DND-41 (cell line): ENCODE data around the gene CYSRT1.
A peak's percentile ranks its signal among the peaks of the same experiment; 100 is the strongest.

Experiments used
- ATAC-seq: fragments of 200-7000 bp; cut with Tn5 transposase; 3 replicates; pipeline ENCODE4 v1.9.1; 2021; ENCODE audit warnings: low read depth; ENCODE audit not compliant: insufficient read depth
- DNase-seq: peaks from one replicate; pipeline ENCODE4 v3.0.0-alpha.2; 2020
- H2AFZ ChIP-seq: 2 replicates; pipeline ENCODE4 v1.6.0; 2012; ENCODE audit warnings: low read depth, low read length
- H3K27ac ChIP-seq: 2 replicates; pipeline ENCODE4 v1.5.1; 2012; ENCODE audit warnings: low read length, inconsistent platforms
- H3K27me3 ChIP-seq: fragments of 200-600 bp; sonication (generic); 2 replicates; pipeline ENCODE4 v1.6.0; 2012; ENCODE audit warnings: low read length, mild to moderate bottlenecking, inconsistent platforms; ENCODE audit not compliant: insufficient read depth, poor library complexity
- H3K36me3 ChIP-seq: 2 replicates; pipeline ENCODE4 v1.5.1; 2012; ENCODE audit warnings: low read length, inconsistent platforms; ENCODE audit not compliant: insufficient read depth
- H3K4me1 ChIP-seq: 2 replicates; pipeline ENCODE4 v1.5.1; 2012; ENCODE audit warnings: mild to moderate bottlenecking, low read length; ENCODE audit not compliant: insufficient read depth
- H3K4me2 ChIP-seq: 2 replicates; pipeline ENCODE4 v1.6.0; 2012; ENCODE audit warnings: mild to moderate bottlenecking, moderate library complexity, low read length, inconsistent platforms; ENCODE audit not compliant: insufficient read depth
- H3K4me3 ChIP-seq, 2 experiments: fragments of 200-600 bp in 1 of 2; shearing (Covaris generic) in 1 of 2; 2 replicates each; pipeline ENCODE4 v1.5.1; 2012 to 2016; ENCODE audit warnings: inconsistent platforms in 2 of 2, low read length in 2 of 2, mild to moderate bottlenecking in 2 of 2, low read depth in 1 of 2, moderate library complexity in 1 of 2
- H3K79me2 ChIP-seq: 2 replicates; pipeline ENCODE4 v1.6.0; 2012; ENCODE audit warnings: low read length, inconsistent platforms; ENCODE audit not compliant: insufficient read depth
- H3K9ac ChIP-seq: 2 replicates; pipeline ENCODE4 v1.6.0; 2012; ENCODE audit warnings: low read depth, mild to moderate bottlenecking, inconsistent platforms, low read length, moderate library complexity
- H3K9me3 ChIP-seq: 2 replicates; pipeline ENCODE4 v1.5.1; 2012; ENCODE audit warnings: low read length, moderate library complexity, mild to moderate bottlenecking, inconsistent platforms; ENCODE audit not compliant: insufficient read depth, severe bottlenecking
- H4K20me1 ChIP-seq: 2 replicates; pipeline ENCODE4 v1.6.0; 2012; ENCODE audit warnings: low read length; ENCODE audit not compliant: insufficient read depth
- CTCF ChIP-seq: IDR thresholded peaks from 2 replicates; pipeline ENCODE4 v1.5.1; 2012; ENCODE audit warnings: borderline replicate concordance, low read length, moderate library complexity, mild to moderate bottlenecking; ENCODE audit not compliant: poor library complexity, severe bottlenecking; ENCODE audit errors: extremely low read depth
- EZH2 ChIP-seq: IDR thresholded peaks from 3 replicates; pipeline ENCODE4 v1.6.1; 2012; ENCODE audit warnings: borderline replicate concordance, low read depth, mild to moderate bottlenecking, moderate library complexity, low read length, inconsistent platforms; ENCODE audit not compliant: severe bottlenecking

Gene CYSRT1

DNA sequence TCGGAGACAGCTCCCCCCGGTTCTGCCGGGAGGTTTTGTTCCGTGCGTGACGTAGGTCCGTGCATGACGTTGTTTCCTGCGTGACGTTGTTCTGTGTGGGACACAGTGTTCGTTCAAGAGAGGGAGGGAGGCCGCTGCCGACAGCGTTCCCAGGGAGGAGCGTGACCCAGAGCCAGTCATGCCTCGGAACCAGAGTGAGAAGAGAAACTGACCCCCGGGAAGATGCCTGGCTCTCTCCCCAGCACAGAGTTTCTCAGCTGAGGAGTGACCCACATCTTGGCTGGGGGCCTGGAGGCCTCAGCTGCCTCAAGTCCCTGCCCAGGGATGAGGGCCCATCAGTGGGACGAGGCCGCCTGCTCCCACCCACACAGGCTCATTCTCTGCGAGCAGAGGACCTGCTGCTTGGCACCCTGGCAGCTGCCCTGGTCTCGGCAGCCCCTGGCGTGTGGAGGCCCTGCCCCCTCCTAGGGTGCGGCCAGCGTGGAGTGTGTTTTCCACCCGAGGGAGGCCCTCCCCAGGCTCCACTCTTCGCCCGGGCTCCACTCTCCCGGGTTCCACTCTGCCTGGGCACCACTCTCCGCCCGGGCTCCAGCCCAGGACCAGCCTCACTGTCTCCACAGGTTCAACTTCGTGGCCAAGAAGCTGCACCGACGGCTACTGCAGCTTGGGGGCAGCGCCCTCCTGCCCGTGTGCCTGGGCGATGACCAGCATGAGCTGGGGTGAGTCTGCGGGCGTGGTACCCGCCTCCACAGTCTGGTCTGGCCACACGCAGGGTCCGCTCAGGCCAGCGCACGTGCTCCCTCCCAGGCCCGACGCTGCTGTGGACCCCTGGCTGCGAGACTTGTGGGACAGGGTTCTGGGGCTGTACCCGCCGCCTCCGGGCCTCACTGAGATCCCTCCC lies 11.6 kb upstream of the CYSRT1 start:
- Histone ChIP-seq H3K36me3 (peaks cover 36% of the 10 kb centered on the region), H3K27me3 (no peaks in the 10 kb centered on the region), H3K4me3 (no peak overlapping the region), H4K20me1 (peaks cover 3% of the 10 kb centered on the region; the same call in 1 of the 2 replicates), H3K4me1 (no peaks in the 10 kb centered on the region), H3K9me3 (no peaks in the 10 kb centered on the region), H2AFZ (no peak overlapping the region), H3K4me2 (no peak overlapping the region), H3K79me2 (no peaks in the 10 kb centered on the region), H3K27ac (no peak overlapping the region), H3K9ac (no peak overlapping the region)
- DNase-seq (no peak), ATAC-seq (no peak)
- TF ChIP-seq CTCF (peak; percentile 22), EZH2 (no peak)

- ATAC-seq: no peak
- TF ChIP-seq EZH2 (no peak), CTCF (no peak)
- no peak overlapping the region for H3K4me2 ChIP-seq
- DNase-seq: no peak
- H3K9ac ChIP-seq: no peak overlapping the region
- peaks cover 28% of the 10 kb centered on the region for H3K36me3 ChIP-seq
- no peaks in the 10 kb centered on the region for H3K9me3 ChIP-seq
- H2AFZ ChIP-seq: no peak overlapping the region
- H3K4me1 ChIP-seq: no peaks in the 10 kb centered on the region
- peaks cover 3% of the 10 kb centered on the region; the same call in 1 of the 2 replicates for H4K20me1 ChIP-seq
- no peak overlapping the region for H3K4me3 ChIP-seq
- H3K79me2 ChIP-seq: no peaks in the 10 kb centered on the region
- H3K27ac ChIP-seq: no peak overlapping the region
- H3K27me3 ChIP-seq: no peaks in the 10 kb centered on the region
Measured at GRCh38 chr9:137214620-137215019, 10.4 kb upstream of the CYSRT1 start.

- H3K9me3 ChIP-seq: no peaks in the 10 kb centered on the region
- ATAC-seq: no peak
- peaks cover 28% of the 10 kb centered on the region for H3K36me3 ChIP-seq
- H3K79me2 ChIP-seq: no peaks in the 10 kb centered on the region
- no peak overlapping the region for H3K9ac ChIP-seq
- TF ChIP-seq EZH2 (no peak), CTCF (no peak)
- H3K4me3 ChIP-seq: no peak overlapping the region
- no peak overlapping the region for H3K27ac ChIP-seq
- no peaks in the 10 kb centered on the region for H3K27me3 ChIP-seq
- no peak overlapping the region for H3K4me2 ChIP-seq
- no peak overlapping the region for H2AFZ ChIP-seq
- H4K20me1 ChIP-seq: peaks cover 3% of the 10 kb centered on the region; the same call in 1 of the 2 replicates
- no peak for DNase-seq
- no peaks in the 10 kb centered on the region for H3K4me1 ChIP-seq
Measured at GRCh38 chr9:137215196-137215986, 9.6 kb upstream of the CYSRT1 start.
